ENCODE results near the gene KCNIP1. TPM values are rescaled to one million over a fixed set of nuclear protein-coding genes. Genes with fewer than 3 reads are reported as not detected.

KCNIP1 gene
- total and polyA plus RNA-seq, 2 of the 13 experiments (the other 11 are each of a cell fraction or from before 2014, with no cell fraction given), result not detected

DNA sequence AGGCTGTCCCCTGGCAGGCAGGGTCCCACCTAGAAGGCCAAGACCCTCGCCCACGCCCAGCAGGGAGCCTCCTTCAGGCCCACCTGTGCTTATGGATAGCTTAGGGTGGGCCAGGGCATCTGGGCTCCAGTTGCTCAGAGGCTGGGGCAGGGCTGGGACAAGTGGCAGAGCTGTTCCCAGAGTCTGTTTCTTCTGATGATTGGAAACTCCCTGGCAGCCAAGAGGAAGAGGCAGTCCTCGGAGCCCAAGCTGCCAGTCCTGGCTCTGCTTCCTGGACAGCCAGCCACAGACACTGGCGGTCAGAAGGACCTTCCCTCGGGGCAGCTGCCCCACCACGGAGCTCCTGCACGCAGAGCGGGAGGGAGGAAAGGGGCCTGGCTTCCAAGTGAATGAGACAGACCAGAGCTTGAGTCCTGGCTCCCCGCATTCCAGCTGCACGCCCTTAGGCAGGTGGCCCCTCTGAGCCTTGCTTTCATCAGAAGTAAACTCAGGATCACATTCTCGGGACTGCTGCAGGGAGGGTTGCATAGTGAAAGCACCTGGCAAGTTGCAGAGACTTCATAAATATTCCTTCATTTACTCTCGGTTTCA is 241.8 kb downstream of the KCNIP1 start (continued):
- TF ChIP-seq HINFP (CRISPR knock-in tag; IDR thresholded peaks at IDR 0.05; ENCODE audit: low read depth), result no peak
- no peak for TF ChIP-seq ZNF724P (CRISPR knock-in tag; IDR thresholded peaks at IDR 0.05; ENCODE audit: borderline replicate concordance)
- no peak for TF ChIP-seq ONECUT2 (CRISPR knock-in tag; IDR thresholded peaks at IDR 0.05)
- no peak for TF ChIP-seq ZHX2 (IDR thresholded peaks at IDR 0.05; ENCODE audit: low read depth)
- TF ChIP-seq ZHX2 (CRISPR knock-in tag; IDR thresholded peaks at IDR 0.05; ENCODE audit: borderline replicate concordance), result no peak
- no peak for TF ChIP-seq ZNF7 (CRISPR knock-in tag; IDR thresholded peaks at IDR 0.05)
- no peak for TF ChIP-seq ZNF253 (CRISPR knock-in tag; IDR thresholded peaks at IDR 0.05; ENCODE audit: borderline replicate concordance)
- no peak for TF ChIP-seq TBX3 (IDR thresholded peaks at IDR 0.05; ENCODE audit: borderline replicate concordance)
- TF ChIP-seq THRA (CRISPR knock-in tag; IDR thresholded peaks at IDR 0.05; ENCODE audit: borderline replicate concordance), result no peak
- TF ChIP-seq ZBTB46 (CRISPR knock-in tag; IDR thresholded peaks at IDR 0.05; ENCODE audit: borderline replicate concordance), result no peak
- no peak for TF ChIP-seq ZNF850 (CRISPR knock-in tag; conservative IDR thresholded peaks at IDR 0.05)

Measured in HepG2 (cell line).